ENCODE data around the gene EIF1AD.

The EIF1AD gene

DNA sequence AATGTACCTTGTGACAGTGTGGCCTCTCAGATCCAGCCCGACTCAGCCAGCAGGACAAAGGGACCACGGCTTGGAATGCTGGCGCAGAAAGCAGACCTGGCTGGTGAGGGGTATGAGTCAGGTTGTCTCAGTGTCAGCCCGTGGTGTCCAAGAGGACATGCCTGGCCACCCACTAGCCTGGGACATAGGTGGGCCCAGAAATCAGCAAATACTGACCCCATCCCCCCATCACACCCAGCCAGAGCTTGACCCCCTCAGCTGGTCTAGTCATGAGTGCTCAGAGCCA lies 4.9 kb upstream of the EIF1AD start (continued):
- TF ChIP-seq ZFP3 (CRISPR knock-in tag; IDR thresholded peaks at IDR 0.05) = no peak

DNA sequence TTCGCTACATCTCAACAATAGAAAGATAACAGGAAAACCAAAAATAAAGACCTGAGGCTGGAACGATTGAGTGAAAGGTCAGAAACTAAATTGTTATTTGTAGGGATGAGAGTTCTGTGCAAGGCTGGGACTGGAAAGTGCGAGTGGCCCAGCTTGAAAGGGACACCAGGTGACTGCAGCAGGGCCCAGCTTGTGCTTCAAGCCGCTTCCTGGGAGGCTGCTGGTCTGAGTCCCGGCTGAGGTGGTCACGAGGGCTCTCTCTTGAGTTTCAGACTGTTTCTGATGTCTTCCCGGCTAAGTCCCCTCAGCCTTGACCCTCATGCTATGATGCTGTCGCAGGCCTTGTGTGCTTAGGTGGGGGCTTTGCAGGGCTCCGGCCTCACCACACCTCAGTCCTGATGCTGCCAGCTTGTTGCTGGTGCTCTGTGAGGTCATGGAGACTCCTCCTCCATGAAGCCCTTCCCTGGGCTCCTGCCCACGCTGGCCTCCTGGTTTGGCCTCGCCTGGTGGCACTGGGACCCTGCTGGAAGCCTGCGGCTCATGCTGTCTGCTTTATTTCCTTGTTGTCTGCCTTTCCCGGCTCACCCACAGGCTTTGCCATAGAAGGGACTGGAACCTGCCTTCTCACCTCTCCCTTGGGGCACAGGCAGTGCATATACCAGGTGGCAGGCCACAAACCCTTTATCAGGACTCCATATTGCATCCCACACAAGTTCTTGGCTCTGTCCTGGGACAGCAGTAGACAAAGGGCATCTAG lies 4.4 kb upstream of the EIF1AD start:
- TF ChIP-seq SNAI2 (CRISPR knock-in tag; IDR thresholded peaks at IDR 0.05) (no peak), GLIS3 (CRISPR knock-in tag; IDR thresholded peaks at IDR 0.05) (no peak)
- TF ChIP-seq, protein P1, sequence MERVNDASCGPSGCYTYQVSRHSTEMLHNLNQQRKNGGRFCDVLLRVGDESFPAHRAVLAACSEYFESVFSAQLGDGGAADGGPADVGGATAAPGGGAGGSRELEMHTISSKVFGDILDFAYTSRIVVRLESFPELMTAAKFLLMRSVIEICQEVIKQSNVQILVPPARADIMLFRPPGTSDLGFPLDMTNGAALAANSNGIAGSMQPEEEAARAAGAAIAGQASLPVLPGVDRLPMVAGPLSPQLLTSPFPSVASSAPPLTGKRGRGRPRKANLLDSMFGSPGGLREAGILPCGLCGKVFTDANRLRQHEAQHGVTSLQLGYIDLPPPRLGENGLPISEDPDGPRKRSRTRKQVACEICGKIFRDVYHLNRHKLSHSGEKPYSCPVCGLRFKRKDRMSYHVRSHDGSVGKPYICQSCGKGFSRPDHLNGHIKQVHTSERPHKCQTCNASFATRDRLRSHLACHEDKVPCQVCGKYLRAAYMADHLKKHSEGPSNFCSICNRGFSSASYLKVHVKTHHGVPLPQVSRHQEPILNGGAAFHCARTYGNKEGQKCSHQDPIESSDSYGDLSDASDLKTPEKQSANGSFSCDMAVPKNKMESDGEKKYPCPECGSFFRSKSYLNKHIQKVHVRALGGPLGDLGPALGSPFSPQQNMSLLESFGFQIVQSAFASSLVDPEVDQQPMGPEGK (CRISPR knock-in tag; IDR thresholded peaks at IDR 0.05; ENCODE audit: borderline replicate concordance) = no peak
- TF ChIP-seq, protein P2, sequence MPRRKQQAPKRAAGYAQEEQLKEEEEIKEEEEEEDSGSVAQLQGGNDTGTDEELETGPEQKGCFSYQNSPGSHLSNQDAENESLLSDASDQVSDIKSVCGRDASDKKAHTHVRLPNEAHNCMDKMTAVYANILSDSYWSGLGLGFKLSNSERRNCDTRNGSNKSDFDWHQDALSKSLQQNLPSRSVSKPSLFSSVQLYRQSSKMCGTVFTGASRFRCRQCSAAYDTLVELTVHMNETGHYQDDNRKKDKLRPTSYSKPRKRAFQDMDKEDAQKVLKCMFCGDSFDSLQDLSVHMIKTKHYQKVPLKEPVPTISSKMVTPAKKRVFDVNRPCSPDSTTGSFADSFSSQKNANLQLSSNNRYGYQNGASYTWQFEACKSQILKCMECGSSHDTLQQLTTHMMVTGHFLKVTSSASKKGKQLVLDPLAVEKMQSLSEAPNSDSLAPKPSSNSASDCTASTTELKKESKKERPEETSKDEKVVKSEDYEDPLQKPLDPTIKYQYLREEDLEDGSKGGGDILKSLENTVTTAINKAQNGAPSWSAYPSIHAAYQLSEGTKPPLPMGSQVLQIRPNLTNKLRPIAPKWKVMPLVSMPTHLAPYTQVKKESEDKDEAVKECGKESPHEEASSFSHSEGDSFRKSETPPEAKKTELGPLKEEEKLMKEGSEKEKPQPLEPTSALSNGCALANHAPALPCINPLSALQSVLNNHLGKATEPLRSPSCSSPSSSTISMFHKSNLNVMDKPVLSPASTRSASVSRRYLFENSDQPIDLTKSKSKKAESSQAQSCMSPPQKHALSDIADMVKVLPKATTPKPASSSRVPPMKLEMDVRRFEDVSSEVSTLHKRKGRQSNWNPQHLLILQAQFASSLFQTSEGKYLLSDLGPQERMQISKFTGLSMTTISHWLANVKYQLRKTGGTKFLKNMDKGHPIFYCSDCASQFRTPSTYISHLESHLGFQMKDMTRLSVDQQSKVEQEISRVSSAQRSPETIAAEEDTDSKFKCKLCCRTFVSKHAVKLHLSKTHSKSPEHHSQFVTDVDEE (CRISPR knock-in tag; IDR thresholded peaks at IDR 0.05) = no peak
- no peak for ATAC-seq

DNA sequence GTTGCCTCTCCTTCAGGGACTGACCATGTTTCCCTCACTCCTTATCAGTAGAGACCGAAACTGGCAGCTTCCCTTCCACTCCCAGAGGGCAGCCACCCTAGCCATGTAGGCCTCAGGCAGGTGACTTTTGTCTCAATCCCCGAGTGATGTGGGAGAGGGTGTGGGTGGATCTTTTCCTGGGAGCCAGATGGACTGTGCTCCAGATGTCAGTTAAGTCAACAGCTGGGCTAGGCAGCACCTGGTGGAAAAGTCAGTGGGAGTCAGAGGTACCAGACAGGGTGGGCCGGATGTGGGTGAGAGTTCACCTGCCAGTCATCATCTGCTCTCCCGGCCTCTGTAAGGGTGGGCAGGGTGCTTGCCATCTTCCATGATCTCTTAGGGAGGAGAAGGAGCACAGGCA lies 2.2 kb upstream of the EIF1AD start:
- TF ChIP-seq ZNF565 (CRISPR knock-in tag; conservative IDR thresholded peaks at IDR 0.05; ENCODE audit: low read depth) (no peak), SNAI2 (CRISPR knock-in tag; IDR thresholded peaks at IDR 0.05) (no peak), OSR1 (CRISPR knock-in tag; IDR thresholded peaks at IDR 0.05) (no peak), PPARA (CRISPR knock-in tag; IDR thresholded peaks at IDR 0.05; ENCODE audit: borderline replicate concordance) (no peak), ZFP30 (CRISPR knock-in tag; IDR thresholded peaks at IDR 0.05) (no peak), BACH2 (CRISPR knock-in tag; IDR thresholded peaks at IDR 0.05; ENCODE audit: borderline replicate concordance) (no peak), ESRRG (CRISPR knock-in tag; IDR thresholded peaks at IDR 0.05) (no peak), ARNTL (CRISPR knock-in tag; IDR thresholded peaks at IDR 0.05; ENCODE audit: borderline replicate concordance, low read depth) (no peak)
- no peak for ATAC-seq

DNA sequence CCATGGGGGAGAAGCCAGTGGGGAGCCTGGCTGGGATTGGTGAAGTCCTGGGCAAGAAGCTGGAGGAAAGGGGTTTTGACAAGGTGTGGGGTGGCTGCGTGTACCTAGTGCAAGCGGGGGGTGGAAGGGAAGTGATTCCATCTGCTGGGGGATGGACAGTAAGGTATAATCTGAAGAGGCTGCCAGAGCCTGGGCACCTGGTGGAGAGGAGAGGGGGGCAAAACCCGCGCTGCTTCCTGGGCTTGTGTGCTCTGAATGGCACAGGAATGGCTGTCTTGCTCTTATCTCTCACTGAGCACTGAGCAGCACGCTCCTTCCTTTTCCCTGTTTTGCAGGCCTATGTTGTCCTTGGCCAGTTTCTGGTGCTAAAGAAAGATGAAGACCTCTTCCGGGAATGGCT lies 1.3 kb upstream of the EIF1AD start:
- TF ChIP-seq ARNTL (CRISPR knock-in tag; IDR thresholded peaks at IDR 0.05; ENCODE audit: borderline replicate concordance, low read depth) = no peak
- no peak for TF ChIP-seq ZFP30 (CRISPR knock-in tag; IDR thresholded peaks at IDR 0.05)
- no peak for ATAC-seq

DNA sequence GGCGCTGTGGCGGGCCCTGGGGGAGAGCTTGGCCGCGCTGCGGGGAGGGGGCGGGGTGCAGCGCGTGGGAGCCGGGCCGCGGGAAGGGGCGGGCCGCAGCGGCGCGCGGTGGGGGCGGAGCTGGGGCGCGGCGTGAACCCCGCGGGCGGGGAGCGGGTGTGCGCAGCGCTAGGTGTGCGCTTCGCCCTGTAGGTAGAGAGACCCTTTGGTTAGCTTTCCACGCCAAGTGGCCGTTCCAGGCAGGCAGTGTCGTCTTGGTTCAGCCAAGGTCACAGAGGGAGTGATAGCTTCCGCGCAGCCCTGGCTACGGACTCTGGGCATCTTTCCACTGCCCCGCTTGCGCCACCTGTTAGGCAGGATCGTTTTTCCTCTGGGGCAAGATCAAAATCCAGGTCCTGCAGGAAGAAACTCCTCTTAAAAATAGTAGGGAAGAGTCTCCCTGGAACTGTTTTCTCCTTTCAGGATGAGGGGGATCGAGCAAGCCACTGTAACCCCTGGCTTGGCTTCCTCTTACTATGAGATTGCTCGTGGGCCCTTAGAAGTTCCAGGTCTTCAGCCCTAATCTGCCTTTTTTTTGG lies 780 bp upstream of the EIF1AD start:
- TF ChIP-seq ESRRG (CRISPR knock-in tag; IDR thresholded peaks at IDR 0.05) = no peak
- no peak for TF ChIP-seq ZC3H10 (CRISPR knock-in tag; IDR thresholded peaks at IDR 0.05)
- TF ChIP-seq, protein P1 (CRISPR knock-in tag; IDR thresholded peaks at IDR 0.05; ENCODE audit: borderline replicate concordance) = no peak
- TF ChIP-seq RARB (CRISPR knock-in tag; IDR thresholded peaks at IDR 0.05) = no peak
- TF ChIP-seq, protein P3, sequence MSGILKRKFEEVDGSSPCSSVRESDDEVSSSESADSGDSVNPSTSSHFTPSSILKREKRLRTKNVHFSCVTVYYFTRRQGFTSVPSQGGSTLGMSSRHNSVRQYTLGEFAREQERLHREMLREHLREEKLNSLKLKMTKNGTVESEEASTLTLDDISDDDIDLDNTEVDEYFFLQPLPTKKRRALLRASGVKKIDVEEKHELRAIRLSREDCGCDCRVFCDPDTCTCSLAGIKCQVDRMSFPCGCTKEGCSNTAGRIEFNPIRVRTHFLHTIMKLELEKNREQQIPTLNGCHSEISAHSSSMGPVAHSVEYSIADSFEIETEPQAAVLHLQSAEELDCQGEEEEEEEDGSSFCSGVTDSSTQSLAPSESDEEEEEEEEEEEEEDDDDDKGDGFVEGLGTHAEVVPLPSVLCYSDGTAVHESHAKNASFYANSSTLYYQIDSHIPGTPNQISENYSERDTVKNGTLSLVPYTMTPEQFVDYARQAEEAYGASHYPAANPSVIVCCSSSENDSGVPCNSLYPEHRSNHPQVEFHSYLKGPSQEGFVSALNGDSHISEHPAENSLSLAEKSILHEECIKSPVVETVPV (CRISPR knock-in tag; IDR thresholded peaks at IDR 0.05) = no peak
- no peak for TF ChIP-seq TOX (CRISPR knock-in tag; IDR thresholded peaks at IDR 0.05; ENCODE audit: borderline replicate concordance)
- TF ChIP-seq ZFP30 (CRISPR knock-in tag; IDR thresholded peaks at IDR 0.05) = no peak
- TF ChIP-seq BACH2 (CRISPR knock-in tag; IDR thresholded peaks at IDR 0.05; ENCODE audit: borderline replicate concordance) = no peak
- TF ChIP-seq SNAI2 (CRISPR knock-in tag; IDR thresholded peaks at IDR 0.05) = no peak
- no peak for TF ChIP-seq ZNF70 (CRISPR knock-in tag; IDR thresholded peaks at IDR 0.05)
- no peak for TF ChIP-seq GLIS3 (CRISPR knock-in tag; IDR thresholded peaks at IDR 0.05)
- no peak for TF ChIP-seq ZNF8 (CRISPR knock-in tag; IDR thresholded peaks at IDR 0.05)
- TF ChIP-seq OSR1 (CRISPR knock-in tag; IDR thresholded peaks at IDR 0.05) = no peak
- TF ChIP-seq, protein P4, sequence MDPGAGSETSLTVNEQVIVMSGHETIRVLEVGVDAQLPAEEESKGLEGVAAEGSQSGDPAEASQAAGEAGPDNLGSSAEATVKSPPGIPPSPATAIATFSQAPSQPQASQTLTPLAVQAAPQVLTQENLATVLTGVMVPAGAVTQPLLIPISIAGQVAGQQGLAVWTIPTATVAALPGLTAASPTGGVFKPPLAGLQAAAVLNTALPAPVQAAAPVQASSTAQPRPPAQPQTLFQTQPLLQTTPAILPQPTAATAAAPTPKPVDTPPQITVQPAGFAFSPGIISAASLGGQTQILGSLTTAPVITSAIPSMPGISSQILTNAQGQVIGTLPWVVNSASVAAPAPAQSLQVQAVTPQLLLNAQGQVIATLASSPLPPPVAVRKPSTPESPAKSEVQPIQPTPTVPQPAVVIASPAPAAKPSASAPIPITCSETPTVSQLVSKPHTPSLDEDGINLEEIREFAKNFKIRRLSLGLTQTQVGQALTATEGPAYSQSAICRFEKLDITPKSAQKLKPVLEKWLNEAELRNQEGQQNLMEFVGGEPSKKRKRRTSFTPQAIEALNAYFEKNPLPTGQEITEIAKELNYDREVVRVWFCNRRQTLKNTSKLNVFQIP (CRISPR knock-in tag; IDR thresholded peaks at IDR 0.05; ENCODE audit: borderline replicate concordance, low read depth) = no peak
- TF ChIP-seq, protein P5, sequence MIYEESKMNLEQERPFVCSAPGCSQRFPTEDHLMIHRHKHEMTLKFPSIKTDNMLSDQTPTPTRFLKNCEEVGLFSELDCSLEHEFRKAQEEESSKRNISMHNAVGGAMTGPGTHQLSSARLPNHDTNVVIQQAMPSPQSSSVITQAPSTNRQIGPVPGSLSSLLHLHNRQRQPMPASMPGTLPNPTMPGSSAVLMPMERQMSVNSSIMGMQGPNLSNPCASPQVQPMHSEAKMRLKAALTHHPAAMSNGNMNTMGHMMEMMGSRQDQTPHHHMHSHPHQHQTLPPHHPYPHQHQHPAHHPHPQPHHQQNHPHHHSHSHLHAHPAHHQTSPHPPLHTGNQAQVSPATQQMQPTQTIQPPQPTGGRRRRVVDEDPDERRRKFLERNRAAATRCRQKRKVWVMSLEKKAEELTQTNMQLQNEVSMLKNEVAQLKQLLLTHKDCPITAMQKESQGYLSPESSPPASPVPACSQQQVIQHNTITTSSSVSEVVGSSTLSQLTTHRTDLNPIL (CRISPR knock-in tag; IDR thresholded peaks at IDR 0.05; ENCODE audit: low read depth) = no peak
- no peak for TF ChIP-seq CSDC2 (CRISPR knock-in tag; IDR thresholded peaks at IDR 0.05)
- TF ChIP-seq ZNF565 (CRISPR knock-in tag; conservative IDR thresholded peaks at IDR 0.05; ENCODE audit: low read depth) = no peak
- peak; percentile 69 for ATAC-seq

All from SK-N-SH treated with all-trans-retinoic acid at 6 μM for 48 hours (cell line).